RWPE2 (cell line): ENCODE data around the gene PPP1R13B.
"Not testable (repeated sequence)": the region's sequence is repeated elsewhere in the genome, so short reads cannot be mapped to it uniquely, and the experiment has no call there.

Experiments
- ATAC-seq: fragments of 200-7000 bp; cut with Tn5 transposase; 3 replicates; pipeline ENCODE4 v1.9.1; 2021; ENCODE audit warnings: low read depth
- DNase-seq: peaks from one replicate; pipeline ENCODE4 v3.0.0-alpha.2; 2020; ENCODE audit warnings: low spot score
- H3K27ac ChIP-seq: fragments of 450-650 bp; 2 replicates; pipeline ENCODE4 v1.5.1; 2017; ENCODE audit warnings: mild to moderate bottlenecking; ENCODE audit not compliant: poor library complexity, severe bottlenecking
- H3K27me3 ChIP-seq: fragments of 250-450 bp; sonication (Bioruptor Pico); 2 replicates; pipeline ENCODE4 v1.5.1; 2021; ENCODE audit warnings: mild to moderate bottlenecking, moderate library complexity; ENCODE audit not compliant: insufficient read depth, poor library complexity, severe bottlenecking
- H3K36me3 ChIP-seq: fragments of 250-450 bp; sonication (Bioruptor Pico); 2 replicates; pipeline ENCODE4 v1.5.1; 2020; ENCODE audit warnings: low read depth, mild to moderate bottlenecking, moderate library complexity
- H3K4me1 ChIP-seq: fragments of 250-450 bp; sonication (Bioruptor Pico); 2 replicates; pipeline ENCODE4 v1.5.1; 2021; ENCODE audit warnings: mild to moderate bottlenecking, moderate library complexity; ENCODE audit not compliant: insufficient read depth, poor library complexity, severe bottlenecking
- H3K4me3 ChIP-seq: fragments of 250-450 bp; sonication (Bioruptor Pico); 2 replicates; pipeline ENCODE4 v1.5.1; 2021; ENCODE audit warnings: mild to moderate bottlenecking, moderate library complexity; ENCODE audit not compliant: severe bottlenecking
- H3K9me3 ChIP-seq: fragments of 250-450 bp; sonication (Bioruptor Pico); 2 replicates; pipeline ENCODE4 v1.5.1; 2021; ENCODE audit warnings: mild to moderate bottlenecking, moderate library complexity; ENCODE audit not compliant: severe bottlenecking
- CTCF ChIP-seq: fragments of 450-650 bp; IDR thresholded peaks from one replicate; pipeline ENCODE4 v1.5.1; 2017; ENCODE audit warnings: mild to moderate bottlenecking, moderate library complexity; ENCODE audit not compliant: poor library complexity, severe bottlenecking

The PPP1R13B gene

GRCh38 chr14:103889313-103890051 lies 42.1 kb upstream of the PPP1R13B start:
- no peak overlapping the region for H3K27ac ChIP-seq
- peak; percentile 85 for DNase-seq
- TF ChIP-seq CTCF, result no peak
- H3K9me3 ChIP-seq, result no peaks in the 10 kb centered on the region
- H3K27me3 ChIP-seq, result no peaks in the 10 kb centered on the region
- ATAC-seq, result peak; percentile 72
- H3K36me3 ChIP-seq, result no peaks in the 10 kb centered on the region
- H3K4me3 ChIP-seq, result no peak overlapping the region
- peaks cover 14% of the 10 kb centered on the region for H3K4me1 ChIP-seq

DNA sequence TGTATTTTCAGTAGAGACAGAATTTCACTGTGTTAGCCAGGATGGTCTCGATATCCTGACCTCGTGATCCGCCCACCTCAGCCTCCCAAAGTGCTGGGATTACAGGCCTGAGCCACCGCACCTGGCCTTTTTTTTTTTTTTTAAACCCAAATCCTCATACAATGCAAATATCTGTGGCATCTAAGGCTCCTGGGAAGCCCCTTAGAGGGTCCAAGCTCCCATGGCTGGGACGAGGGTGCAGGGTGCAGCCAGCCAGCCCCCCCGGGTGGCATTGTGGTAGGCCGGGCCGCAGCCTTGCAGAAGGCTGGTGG lies 41.6 kb upstream of the PPP1R13B start:
- not testable (repeated sequence) for H3K9me3 ChIP-seq, DNase-seq, H3K36me3 ChIP-seq, H3K4me3 ChIP-seq, H3K27ac ChIP-seq, H3K27me3 ChIP-seq, ATAC-seq
- H3K4me1 ChIP-seq, result peaks cover 14% of the 10 kb centered on the region

GRCh38 chr14:103887557-103888115 lies 40.3 kb upstream of the PPP1R13B start:
- H3K4me1 ChIP-seq, result peaks cover 14% of the 10 kb centered on the region
- no peak overlapping the region for H3K27ac ChIP-seq

GRCh38 chr14:103887170-103887501 lies 39.8 kb upstream of the PPP1R13B start:
- H3K36me3 ChIP-seq, result no peaks in the 10 kb centered on the region
- no peak for ATAC-seq
- no peaks in the 10 kb centered on the region for H3K9me3 ChIP-seq
- no peak for TF ChIP-seq CTCF
- H3K27me3 ChIP-seq, result no peaks in the 10 kb centered on the region
- no peak for DNase-seq
- H3K4me3 ChIP-seq, result no peak overlapping the region
- no peak overlapping the region for H3K27ac ChIP-seq
- peaks cover 14% of the 10 kb centered on the region for H3K4me1 ChIP-seq

More at GRCh38 chr14:103887557-103888115, 40.3 kb upstream of the PPP1R13B start:
- no peak overlapping the region for H3K4me3 ChIP-seq
- TF ChIP-seq CTCF, result no peak
- H3K36me3 ChIP-seq, result no peaks in the 10 kb centered on the region
- no peaks in the 10 kb centered on the region for H3K27me3 ChIP-seq
- ATAC-seq (no peak), DNase-seq (peak; percentile 69)
- no peaks in the 10 kb centered on the region for H3K9me3 ChIP-seq

- peak; percentile 22 for TF ChIP-seq CTCF
- H3K4me1 ChIP-seq, result peaks cover 14% of the 10 kb centered on the region
- no peaks in the 10 kb centered on the region for H3K27me3 ChIP-seq
- H3K36me3 ChIP-seq, result no peaks in the 10 kb centered on the region
- H3K9me3 ChIP-seq, result no peaks in the 10 kb centered on the region
- DNase-seq (peak; percentile 65), ATAC-seq (no peak)
- H3K4me3 ChIP-seq, result no peak overlapping the region
- H3K27ac ChIP-seq, result no peak overlapping the region
Observed at GRCh38 chr14:103886304-103887169, 39.2 kb upstream of the PPP1R13B start.
